Thoracic aorta (tissue), 2 donors: ENCODE data around the gene LRRTM1. TPM values are rescaled to one million over a fixed set of nuclear protein-coding genes. Genes with fewer than 3 reads are reported as not detected.

ENCODE experiments used
- ATAC-seq: fragments of 150-250 bp; one replicate; pipeline ENCODE4 v1.8.0; 2017; ENCODE audit warnings: low read depth; ENCODE audit not compliant: insufficient number of reproducible peaks, low FRiP score
- DNase-seq: peaks from one replicate; pipeline ENCODE4 v3.0.0-alpha.2; 2020; ENCODE audit warnings: low spot score
- H3K27ac ChIP-seq, 2 donors: fragments of 200-600 bp; sonication (generic); 1 replicate in 1 of 2; 2 replicates in 1 of 2; pipeline ENCODE4 v1.5.1; 2016; ENCODE audit warnings: mild to moderate bottlenecking in 2 of 2, moderate library complexity in 2 of 2
- H3K27me3 ChIP-seq: fragments of 200-600 bp; sonication (generic); replicated peaks from 2 replicates; pipeline ENCODE4 v1.6.0; 2016; ENCODE audit warnings: mild to moderate bottlenecking; ENCODE audit not compliant: insufficient read depth
- H3K36me3 ChIP-seq: fragments of 200-600 bp; sonication (generic); one replicate; pipeline ENCODE4 v1.5.1; 2016
- H3K4me1 ChIP-seq, 2 donors: fragments of 200-600 bp; sonication (generic); 1 replicate in 1 of 2; 2 replicates in 1 of 2; pipeline versions ENCODE4 v1.5.1 to v1.6.0; 2016; ENCODE audit warnings: low read depth in 2 of 2, mild to moderate bottlenecking in 1 of 2; ENCODE audit not compliant: control insufficient read depth in 1 of 2
- H3K4me3 ChIP-seq: fragments of 200-600 bp; sonication (generic); 2 replicates; pipeline ENCODE4 v1.5.1; 2016; ENCODE audit warnings: mild to moderate bottlenecking
- H3K9me3 ChIP-seq: fragments of 200-600 bp; sonication (generic); 2 replicates; pipeline ENCODE4 v1.5.1; 2016
- total RNA-seq, 2 donors: library from RNA; depleted of rRNA; stranded (reverse); fragments of >200 nt; gene quantifications; one replicate each; pipeline versions ENCODE4 v1.1.0 to v1.2.3, GENCODE V29; 2016
- TF ChIP-seq, protein P1 (sequence below): fragments of 200-600 bp; sonication (generic); IDR thresholded peaks from one replicate; pipeline ENCODE4 v1.5.1; 2019; ENCODE audit warnings: antibody characterized with exemption

Gene LRRTM1
- total RNA-seq, 2 donors from 2014 or later = not detected

DNA sequence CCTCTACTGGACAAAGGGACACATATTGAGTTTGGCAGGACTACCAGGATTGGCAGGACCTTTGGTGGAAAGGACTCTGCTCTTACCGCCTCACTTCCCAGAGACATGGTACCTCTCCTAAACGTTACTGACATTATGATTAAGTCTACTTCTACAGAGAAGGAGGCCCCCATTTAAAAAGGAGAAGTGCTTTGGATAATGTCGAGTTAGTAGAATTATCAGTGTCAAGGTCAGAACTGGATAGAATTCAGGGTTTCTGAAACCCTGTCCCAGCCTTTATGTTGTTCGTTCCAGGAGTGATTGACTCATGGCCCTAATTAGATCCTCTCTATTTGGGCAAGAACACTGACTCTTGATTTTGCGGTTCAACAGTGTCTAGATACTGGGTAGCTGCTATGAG, 45.8 kb downstream of the LRRTM1 start:
- DNase-seq (no peak), ATAC-seq (no peak)
- no peaks in the 10 kb centered on the region for H3K4me1 ChIP-seq
- no peaks in the 10 kb centered on the region for H3K36me3 ChIP-seq
- TF ChIP-seq, protein P1, sequence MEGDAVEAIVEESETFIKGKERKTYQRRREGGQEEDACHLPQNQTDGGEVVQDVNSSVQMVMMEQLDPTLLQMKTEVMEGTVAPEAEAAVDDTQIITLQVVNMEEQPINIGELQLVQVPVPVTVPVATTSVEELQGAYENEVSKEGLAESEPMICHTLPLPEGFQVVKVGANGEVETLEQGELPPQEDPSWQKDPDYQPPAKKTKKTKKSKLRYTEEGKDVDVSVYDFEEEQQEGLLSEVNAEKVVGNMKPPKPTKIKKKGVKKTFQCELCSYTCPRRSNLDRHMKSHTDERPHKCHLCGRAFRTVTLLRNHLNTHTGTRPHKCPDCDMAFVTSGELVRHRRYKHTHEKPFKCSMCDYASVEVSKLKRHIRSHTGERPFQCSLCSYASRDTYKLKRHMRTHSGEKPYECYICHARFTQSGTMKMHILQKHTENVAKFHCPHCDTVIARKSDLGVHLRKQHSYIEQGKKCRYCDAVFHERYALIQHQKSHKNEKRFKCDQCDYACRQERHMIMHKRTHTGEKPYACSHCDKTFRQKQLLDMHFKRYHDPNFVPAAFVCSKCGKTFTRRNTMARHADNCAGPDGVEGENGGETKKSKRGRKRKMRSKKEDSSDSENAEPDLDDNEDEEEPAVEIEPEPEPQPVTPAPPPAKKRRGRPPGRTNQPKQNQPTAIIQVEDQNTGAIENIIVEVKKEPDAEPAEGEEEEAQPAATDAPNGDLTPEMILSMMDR = no peak
- H3K4me3 ChIP-seq = no peak overlapping the region
- H3K27ac ChIP-seq = no peak overlapping the region
- no peaks in the 10 kb centered on the region for H3K9me3 ChIP-seq
- H3K27me3 ChIP-seq = no peaks in the 10 kb centered on the region

DNA sequence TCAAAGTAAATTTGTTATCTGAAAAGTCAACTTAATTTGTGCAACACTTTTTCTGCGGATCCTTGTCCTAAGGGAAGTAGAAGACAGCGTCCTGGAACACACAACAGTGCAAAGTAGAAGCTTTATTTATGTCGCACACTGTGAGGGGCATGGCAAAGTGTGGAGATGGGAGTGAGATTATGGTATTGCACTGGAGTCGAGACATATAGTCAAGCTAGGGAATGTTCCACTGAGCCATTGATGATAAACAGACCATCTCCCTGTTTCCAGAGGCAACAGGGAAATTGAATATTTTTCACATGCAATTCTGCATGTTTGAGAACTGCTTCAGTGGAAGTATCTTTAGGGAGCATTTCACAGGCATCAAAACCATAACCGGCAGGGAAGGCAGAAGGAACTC, 46.2 kb downstream of the LRRTM1 start:
- Histone ChIP-seq H3K36me3 (no peaks in the 10 kb centered on the region), H3K4me3 (no peak overlapping the region), H3K9me3 (no peaks in the 10 kb centered on the region), H3K27ac (no peak overlapping the region), H3K4me1 (no peaks in the 10 kb centered on the region), H3K27me3 (no peaks in the 10 kb centered on the region)
- DNase-seq (no peak), ATAC-seq (no peak)
- TF ChIP-seq, protein P1 = no peak

DNA sequence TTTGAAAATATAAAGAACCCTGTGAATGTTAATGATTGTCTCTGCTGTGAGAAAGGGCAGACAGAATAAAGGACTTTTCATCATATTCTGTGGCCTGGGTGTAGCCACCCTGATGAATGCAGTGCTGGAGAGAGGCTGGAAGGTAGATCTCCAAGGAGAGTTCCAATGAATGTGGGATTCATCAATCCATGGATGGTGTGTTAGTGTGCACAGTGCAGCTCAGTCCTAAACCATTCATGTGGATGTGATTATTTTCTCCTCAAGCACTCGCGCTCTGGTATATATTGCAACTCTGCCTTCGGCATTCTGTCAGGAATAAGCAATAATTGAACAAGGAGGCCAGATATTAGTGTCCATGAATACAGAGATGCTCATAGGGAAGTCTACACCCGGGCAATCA, 47.1 kb downstream of the LRRTM1 start:
- no peak overlapping the region for H3K27ac ChIP-seq
- no peak overlapping the region for H3K4me3 ChIP-seq
- H3K36me3 ChIP-seq = no peaks in the 10 kb centered on the region
- H3K9me3 ChIP-seq = no peaks in the 10 kb centered on the region
- H3K4me1 ChIP-seq = no peaks in the 10 kb centered on the region
- DNase-seq (no peak), ATAC-seq (no peak)
- TF ChIP-seq, protein P1 = no peak
- no peaks in the 10 kb centered on the region for H3K27me3 ChIP-seq

DNA sequence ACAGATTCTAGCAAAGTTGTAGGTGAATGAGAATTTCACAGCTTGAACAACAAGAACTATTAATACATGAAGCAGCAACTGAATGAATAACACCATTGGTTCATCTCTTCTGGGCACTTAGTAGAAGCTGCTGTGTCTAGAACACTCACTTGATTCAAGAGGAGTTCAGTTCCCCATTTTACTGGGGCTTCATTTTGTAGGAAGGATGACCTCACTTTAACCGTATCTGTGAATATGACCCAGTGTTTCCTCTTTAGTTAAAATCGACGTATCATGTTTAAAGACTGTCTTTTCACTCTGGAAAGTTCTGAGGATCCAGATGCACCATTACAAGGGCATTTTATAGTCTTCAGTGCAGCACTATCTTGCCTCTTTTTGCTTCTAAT, 47.8 kb downstream of the LRRTM1 start:
- DNase-seq = no peak
- no peaks in the 10 kb centered on the region for H3K36me3 ChIP-seq
- no peaks in the 10 kb centered on the region for H3K4me1 ChIP-seq
- H3K27ac ChIP-seq = no peak overlapping the region
- TF ChIP-seq, protein P1 = no peak
- H3K27me3 ChIP-seq = no peaks in the 10 kb centered on the region
- ATAC-seq = no peak
- H3K9me3 ChIP-seq = no peaks in the 10 kb centered on the region
- H3K4me3 ChIP-seq = no peak overlapping the region

DNA sequence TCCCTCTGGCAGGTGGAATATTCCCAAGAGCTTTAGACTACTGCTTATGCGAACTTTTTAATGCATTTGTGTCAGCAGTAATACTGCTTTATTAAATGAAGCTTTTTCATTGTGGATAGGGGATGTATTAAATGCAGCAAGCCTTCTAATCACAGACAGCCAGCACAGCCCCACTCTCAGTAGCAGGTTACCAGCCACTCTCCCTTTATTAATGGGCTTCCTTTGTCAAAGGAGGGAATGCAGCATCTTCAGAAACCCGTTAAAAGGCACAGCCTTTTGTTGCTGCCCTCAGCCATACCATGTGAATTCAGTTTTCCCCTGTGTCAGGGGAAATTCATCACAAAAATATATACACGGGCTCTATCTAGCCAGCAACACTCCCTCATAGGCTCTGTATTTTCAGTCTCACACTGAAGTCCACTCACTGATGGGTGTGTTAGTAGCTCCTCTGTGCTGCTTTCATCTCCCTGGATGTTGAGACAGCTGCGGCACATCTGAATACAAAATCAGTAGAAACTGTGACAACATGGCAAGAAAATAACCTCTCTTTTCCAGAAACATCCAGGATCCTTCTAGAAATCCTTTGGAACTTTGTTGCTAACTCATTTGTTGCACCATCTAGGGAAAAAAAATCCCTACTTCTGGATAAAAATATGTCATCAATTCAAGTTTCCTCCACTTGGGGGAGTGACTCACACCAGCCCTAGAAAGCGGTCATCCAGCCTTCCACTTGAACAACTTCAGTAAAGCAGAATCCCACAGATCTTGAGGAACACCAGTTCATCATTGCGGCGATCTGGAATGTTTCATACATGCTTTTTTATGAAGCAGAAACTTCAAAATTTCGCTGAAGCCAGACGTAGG, 48.4 kb downstream of the LRRTM1 start:
- Histone ChIP-seq H3K4me3 (no peak overlapping the region), H3K27me3 (no peaks in the 10 kb centered on the region), H3K9me3 (no peaks in the 10 kb centered on the region), H3K36me3 (no peaks in the 10 kb centered on the region), H3K4me1 (no peaks in the 10 kb centered on the region), H3K27ac (no peak overlapping the region)
- TF ChIP-seq, protein P1 = no peak
- ATAC-seq (no peak), DNase-seq (no peak)
